ENCODE measurements around the gene CDC42EP1. TPM values are rescaled to one million over a fixed set of nuclear protein-coding genes. Genes with fewer than 3 reads are reported as not detected.

CDC42EP1 gene
- polyA plus RNA-seq, 1 of the 3 experiments (the other 2 are of a cell fraction) = 24.9 TPM

GRCh38 chr22:37618674-37619073 lies 58.4 kb downstream of the CDC42EP1 start:
- Histone ChIP-seq H3K36me3 (replicated peaks in 1 of 2; ENCODE audit: control insufficient read depth in 1 of 2, insufficient read depth in 2 of 2, low read length in 1 of 2) (peaks cover 0 to 30% of the 10 kb centered on the region in 2 experiments), H3K27ac (ENCODE audit: low read depth in 2 of 2, low read length in 1 of 2) (no peak overlapping the region), H3K4me1 (ENCODE audit: control insufficient read depth in 1 of 2, insufficient read depth in 2 of 2, low read depth in 1 of 2, low read length in 1 of 2) (peaks cover 0 to under 1% of the 10 kb centered on the region in 2 experiments; a peak in 1 of 4 replicates), H3K9me2 (no peaks in the 10 kb centered on the region), H2AFZ (ENCODE audit: low read depth) (no peak overlapping the region), H3K79me2 (ENCODE audit: insufficient read depth) (no peaks in the 10 kb centered on the region), H4K20me1 (ENCODE audit: insufficient read depth) (no peaks in the 10 kb centered on the region), H3K9me3 (no peaks in the 10 kb centered on the region), H3F3A (replicated peaks; ENCODE audit: insufficient read depth) (peaks cover 4% of the 10 kb centered on the region), H3K4me2 (no peak overlapping the region), H3K9ac (no peak overlapping the region), H3K27me3 (ENCODE audit: insufficient read depth) (no peaks in the 10 kb centered on the region), H3K4me3 (ENCODE audit: low read depth in 2 of 2, low read length in 1 of 2) (no peak overlapping the region)
- no peak for TF ChIP-seq SMC3 (IDR thresholded peaks at IDR 0.05; ENCODE audit: low read depth, low read length)
- no peak for TF ChIP-seq YY1 (IDR thresholded peaks at IDR 0.05; ENCODE audit: low read depth)
- TF ChIP-seq REST (IDR thresholded peaks at IDR 0.05; ENCODE audit: low read depth, low read length) = no peak
- TF ChIP-seq SIN3A (IDR thresholded peaks at IDR 0.05; ENCODE audit: borderline replicate concordance, low read depth, low read length) = no peak
- TF ChIP-seq GABPA (IDR thresholded peaks at IDR 0.05; ENCODE audit: low read depth) = no peak
- no peak for TF ChIP-seq MXI1 (IDR thresholded peaks at IDR 0.05; ENCODE audit: low read depth, low read length)
- TF ChIP-seq RAD21 (IDR thresholded peaks at IDR 0.05; ENCODE audit: low read length) = no peak
- TF ChIP-seq NRF1 (IDR thresholded peaks at IDR 0.05; ENCODE audit: low read depth, low read length) = no peak
- TF ChIP-seq FOXM1 (IDR thresholded peaks at IDR 0.05; ENCODE audit: low read depth) = no peak
- TF ChIP-seq IRF3 (IDR thresholded peaks at IDR 0.05; ENCODE audit: low read depth, low read length) = no peak
- TF ChIP-seq CHD2 (IDR thresholded peaks at IDR 0.05; ENCODE audit: low read length, partially characterized antibody) = no peak
- TF ChIP-seq TCF12 (IDR thresholded peaks at IDR 0.05) = no peak
- TF ChIP-seq ELF1 (IDR thresholded peaks at IDR 0.05) = no peak
- DNase-seq = no peak
- WGBS (ENCODE audit: low lambda C conversion rate) = 100% methylated on average over 5 of the region's 6 CpGs
- ChIA-PET CTCF (interaction anchor here (1.7 to 34.3 kb wide), 4 partner anchors 12 to 50 kb away, joined by 4 to 898 read pairs (median 12); partner anchors contain the start of genes LGALS1, NOL12 and PDXP), POLR2A (no interaction called here)

Small RNA genes lying within 50 kb of the gene (small RNA-seq; reads per million reads assigned to genes)
- 0 reads per million in 7 experiments for gene RF00017

Other genes with a start within 250 kb of the CDC42EP1 start
- 2.4 and 2.8 TPM in 2 replicates for gene ELFN2, start 133.0 kb upstream of the CDC42EP1 start, polyA plus RNA-seq (2012; rRNA removed)
- 0.18 and 0.34 TPM in 2 replicates for gene MFNG, start 74.1 kb upstream of the CDC42EP1 start, polyA plus RNA-seq (2012; rRNA removed)
- 13.9 and 14.5 TPM in 2 replicates for gene CARD10, start 41.1 kb upstream of the CDC42EP1 start, polyA plus RNA-seq (2012; rRNA removed)
- gene LGALS2, start 19.6 kb downstream of the CDC42EP1 start, polyA plus RNA-seq (2012; rRNA removed) = not detected in 2 replicates
- 81.1 and 99.4 TPM in 2 replicates for gene GGA1, start 48.4 kb downstream of the CDC42EP1 start, polyA plus RNA-seq (2012; rRNA removed)
- gene SH3BP1, start 79.2 kb downstream of the CDC42EP1 start, polyA plus RNA-seq (2012; rRNA removed) = 8.6 and 8.9 TPM in 2 replicates
- gene PDXP, start 98.2 kb downstream of the CDC42EP1 start, polyA plus RNA-seq (2012; rRNA removed) = 22.5 and 24.5 TPM in 2 replicates
- 9,680 and 12,045 TPM in 2 replicates for gene LGALS1, start 115.2 kb downstream of the CDC42EP1 start, polyA plus RNA-seq (2012; rRNA removed)
- 48.2 and 52.2 TPM in 2 replicates for gene NOL12, start 125.9 kb downstream of the CDC42EP1 start, polyA plus RNA-seq (2012; rRNA removed)
- gene TRIOBP, start 136.6 kb downstream of the CDC42EP1 start, polyA plus RNA-seq (2012; rRNA removed) = 43.6 and 47.3 TPM in 2 replicates
- gene GCAT, start 247.5 kb downstream of the CDC42EP1 start, polyA plus RNA-seq (2012; rRNA removed) = 20.3 and 24.2 TPM in 2 replicates

Measured in SK-N-SH (cell line).